ENCODE results near the gene PHAF1. TPM values are rescaled to one million over a fixed set of nuclear protein-coding genes. Genes with fewer than 3 reads are reported as not detected.

The PHAF1 gene
- total and polyA plus RNA-seq, 2 of the 13 experiments (the other 11 are each of a cell fraction or from before 2014, with no cell fraction given), result 48.3 to 174 TPM

- TF ChIP-seq FUBP1 (CRISPR knock-in tag; IDR thresholded peaks at IDR 0.05; ENCODE audit: borderline replicate concordance), result no peak
- peak; percentile 44; the same call in 1 of the 2 replicates for TF ChIP-seq ZNF563 (CRISPR knock-in tag; IDR thresholded peaks at IDR 0.05)
- TF ChIP-seq ZZZ3 (CRISPR knock-in tag; IDR thresholded peaks at IDR 0.05; ENCODE audit: borderline replicate concordance), result peak; percentile 31; the same call in 1 of the 2 replicates
- peak; percentile 91 for TF ChIP-seq ZNF687 (CRISPR knock-in tag; IDR thresholded peaks at IDR 0.05)
- no peak for TF ChIP-seq ATAD3A (CRISPR knock-in tag; IDR thresholded peaks at IDR 0.05)
- TF ChIP-seq RBM39 (IDR thresholded peaks at IDR 0.05; ENCODE audit: low read depth, low read length, poor library complexity, severe bottlenecking), result no peak
- no peak for TF ChIP-seq ZNF180 (CRISPR knock-in tag; IDR thresholded peaks at IDR 0.05; ENCODE audit: borderline replicate concordance, low read depth)
- TF ChIP-seq ZNF567 (CRISPR knock-in tag; IDR thresholded peaks at IDR 0.05; ENCODE audit: borderline replicate concordance), result peak; percentile 70; the same call in 1 of the 2 replicates
- TF ChIP-seq DRAP1 (CRISPR knock-in tag; IDR thresholded peaks at IDR 0.05), result no peak
- TF ChIP-seq SNAPC5 (CRISPR knock-in tag; IDR thresholded peaks at IDR 0.05; ENCODE audit: borderline replicate concordance), result 0 out of 2 replicates have a peak, but pooled peaks have one; percentile 32
- TF ChIP-seq KMT2A (CRISPR knock-in tag; IDR thresholded peaks at IDR 0.05), result no peak
- no peak for TF ChIP-seq NR2F1 (CRISPR knock-in tag; IDR thresholded peaks at IDR 0.05)
- TF ChIP-seq DMAP1 (CRISPR knock-in tag; IDR thresholded peaks at IDR 0.05), result peak; percentile 88; the same call in 1 of the 2 replicates
- TF ChIP-seq HOXA7 (CRISPR knock-in tag; IDR thresholded peaks at IDR 0.05), result no peak
These were observed 41.2 kb downstream of the PHAF1 start, which contains the start of gene B3GNT9 (continued) for GRCh38 chr16:67150833-67151396.

Data from HepG2 (cell line).